H1 (cell line): ENCODE results near the gene GPR137. TPM values are rescaled to one million over a fixed set of nuclear protein-coding genes. Genes with fewer than 3 reads are reported as not detected.
A peak's percentile ranks its signal among the peaks of the same experiment; 100 is the strongest.

Source experiments
- CTCF ChIA-PET: fragments of 300-600 bp; sonication (Branson Sonifier 250); formaldehyde crosslinking; loops from one replicate; lab custom pipeline; 2021; ENCODE audit not compliant: partially characterized antibody; lab: Charles Lee
- POLR2A ChIA-PET: fragments of 300-600 bp; sonication (Branson Sonifier 250); formaldehyde crosslinking; loops from one replicate; lab custom pipeline; 2021; ENCODE audit warnings: inconsistent platforms; ENCODE audit not compliant: partially characterized antibody; lab: Charles Lee
- DNase-seq, 2 experiments: peaks; one replicate each; pipeline versions ENCODE4 v3.0.0 to v3.0.0-alpha.2; 2010 to 2022; ENCODE audit warnings: low spot score in 2 of 2, low read depth in 1 of 2, mixed read lengths in 1 of 2
- FAIRE-seq: peaks from 2 replicates; lab custom pipeline; 2011; peaks lifted over from hg19 to GRCh38; lab: Jason Lieb, UNC
- H2AFZ ChIP-seq: 2 replicates; pipeline ENCODE4 v1.8.1; 2012; ENCODE audit warnings: low read length, inconsistent platforms
- H2AK5ac ChIP-seq: 2 replicates; pipeline ENCODE4 v1.6.1; 2013; ENCODE audit warnings: low read depth, low read length
- H2BK120ac ChIP-seq: replicated peaks from 2 replicates; pipeline ENCODE3; 2013; ENCODE audit warnings: low read depth, low read length, inconsistent platforms
- H2BK12ac ChIP-seq: 2 replicates; pipeline ENCODE4 v1.6.1; 2013; ENCODE audit warnings: low read depth, low read length
- H2BK15ac ChIP-seq: 2 replicates; pipeline ENCODE4 v1.6.1; 2013; ENCODE audit warnings: low read length
- H2BK20ac ChIP-seq: 2 replicates; pipeline ENCODE4 v1.6.1; 2013; ENCODE audit warnings: low read length
- H2BK5ac ChIP-seq: 2 replicates; pipeline ENCODE4 v1.6.1; 2013; ENCODE audit warnings: low read depth, low read length
- H3K14ac ChIP-seq: 2 replicates; pipeline ENCODE4 v1.6.1; 2013; ENCODE audit warnings: inconsistent platforms; ENCODE audit not compliant: insufficient read length
- H3K18ac ChIP-seq: 2 replicates; pipeline ENCODE4 v1.6.1; 2013; ENCODE audit warnings: low read length; ENCODE audit errors: extremely low read depth
- H3K23ac ChIP-seq: 2 replicates; pipeline ENCODE4 v1.6.1; 2013; ENCODE audit warnings: inconsistent platforms; ENCODE audit not compliant: insufficient read length
- H3K23me2 ChIP-seq: 2 replicates; pipeline ENCODE4 v1.6.1; 2013; ENCODE audit warnings: low read depth, low read length
- H3K27ac ChIP-seq: 2 replicates; pipeline ENCODE4 v1.6.1; 2011; ENCODE audit warnings: low read depth, low read length, inconsistent platforms
- H3K27me3 ChIP-seq, 4 experiments: replicated peaks in 1 of 4; 1 replicate in 1 of 4; 2 replicates in 3 of 4; pipeline versions ENCODE4 v1.6.1 to v1.8.1; 2011 to 2013; ENCODE audit warnings: low read length in 3 of 4, mild to moderate bottlenecking in 3 of 4, inconsistent platforms in 2 of 4, mixed read lengths in 2 of 4, moderate library complexity in 1 of 4; ENCODE audit not compliant: control insufficient read depth in 3 of 4, insufficient read depth in 3 of 4; ENCODE audit errors: extremely low read depth in 1 of 4
- H3K36me3 ChIP-seq, 4 experiments: 2 replicates each; pipeline versions ENCODE4 v1.6.1 to v1.8.1; 2011 to 2013; ENCODE audit warnings: mild to moderate bottlenecking in 4 of 4, low read length in 3 of 4, moderate library complexity in 2 of 4, control low read depth in 1 of 4, inconsistent platforms in 1 of 4; ENCODE audit not compliant: insufficient read depth in 4 of 4, control insufficient read depth in 2 of 4
- H3K4ac ChIP-seq: replicated peaks from 2 replicates; pipeline ENCODE3; 2013; ENCODE audit warnings: low read length, low read depth, mixed read lengths, inconsistent platforms; ENCODE audit not compliant: insufficient read length
- H3K4me1 ChIP-seq, 4 experiments: replicated peaks in 1 of 4; 1 replicate in 1 of 4; 2 replicates in 3 of 4; pipeline versions ENCODE4 v1.6.1 to v1.8.1; 2011 to 2013; ENCODE audit warnings: low read length in 3 of 4, inconsistent platforms in 2 of 4, mixed read lengths in 1 of 4; ENCODE audit not compliant: insufficient read depth in 4 of 4, control insufficient read depth in 3 of 4
- H3K4me2 ChIP-seq, 2 experiments: 2 replicates each; pipeline versions ENCODE4 v1.6.1 to v1.8.1; 2011 to 2013; ENCODE audit warnings: low read depth in 2 of 2, low read length in 2 of 2, control low read depth in 1 of 2, inconsistent platforms in 1 of 2, mild to moderate bottlenecking in 1 of 2; ENCODE audit not compliant: insufficient read depth in 1 of 2
- H3K4me3 ChIP-seq, 4 experiments: fragments of 200-600, 300-600 bp in 1 of 4; sonication (generic), shearing (Covaris generic), sonication (Bioruptor Twin) in 1 of 4; 2 replicates each; pipeline versions ENCODE4 v1.5.1 to v1.8.1; 2011 to 2016; ENCODE audit warnings: low read length in 4 of 4, low read depth in 3 of 4, control low read depth in 2 of 4, inconsistent platforms in 2 of 4, mild to moderate bottlenecking in 2 of 4, mixed read lengths in 1 of 4, moderate library complexity in 1 of 4; ENCODE audit not compliant: insufficient read depth in 2 of 4; ENCODE audit errors: extremely low read depth in 1 of 4
- H3K56ac ChIP-seq: replicated peaks from 2 replicates; pipeline ENCODE3; 2013; ENCODE audit warnings: low read depth, mild to moderate bottlenecking, mixed read lengths, low read length, inconsistent platforms; ENCODE audit not compliant: insufficient read length
- H3K79me1 ChIP-seq: 2 replicates; pipeline ENCODE4 v1.6.1; 2013; ENCODE audit warnings: low read depth, low read length, control low read depth
- H3K79me2 ChIP-seq, 2 experiments: 2 replicates each; pipeline versions ENCODE4 v1.6.1 to v1.8.1; 2012 to 2013; ENCODE audit warnings: low read length in 2 of 2, mild to moderate bottlenecking in 2 of 2, inconsistent platforms in 1 of 2; ENCODE audit not compliant: insufficient read depth in 2 of 2, control insufficient read depth in 1 of 2
- H3K9ac ChIP-seq, 4 experiments: replicated peaks in 1 of 4; 1 replicate in 1 of 4; 2 replicates in 3 of 4; pipeline versions ENCODE4 v1.6.1 to v1.8.1; 2011 to 2013; ENCODE audit warnings: low read depth in 3 of 4, low read length in 3 of 4, control low read depth in 2 of 4, mild to moderate bottlenecking in 2 of 4, moderate library complexity in 2 of 4, inconsistent platforms in 1 of 4; ENCODE audit errors: extremely low read depth in 1 of 4
- H3K9me3 ChIP-seq, 2 experiments: 2 replicates each; pipeline versions ENCODE4 v1.6.1 to v1.8.1; 2012 to 2013; ENCODE audit warnings: mild to moderate bottlenecking in 2 of 2, moderate library complexity in 2 of 2, control low read depth in 1 of 2, inconsistent platforms in 1 of 2, low read depth in 1 of 2, low read length in 1 of 2, mixed read lengths in 1 of 2; ENCODE audit not compliant: insufficient read depth in 2 of 2
- H4K20me1 ChIP-seq, 2 experiments: replicated peaks in 1 of 2; 2 replicates each; pipeline versions ENCODE3 to v1.8.1; 2011 to 2013; ENCODE audit warnings: inconsistent platforms in 2 of 2, low read length in 2 of 2, mild to moderate bottlenecking in 1 of 2; ENCODE audit not compliant: insufficient read depth in 2 of 2, control insufficient read depth in 1 of 2
- H4K5ac ChIP-seq: 2 replicates; pipeline ENCODE4 v1.6.1; 2013; ENCODE audit warnings: low read length, low read depth, mixed read lengths, inconsistent platforms; ENCODE audit not compliant: insufficient read length
- H4K8ac ChIP-seq: 2 replicates; pipeline ENCODE4 v1.8.0; 2013; ENCODE audit warnings: mild to moderate bottlenecking, moderate library complexity, low read length, inconsistent platforms; ENCODE audit not compliant: insufficient read depth; ENCODE audit errors: extremely low read depth
- H4K91ac ChIP-seq: replicated peaks from 2 replicates; pipeline ENCODE3; 2013; ENCODE audit warnings: low read length, mixed read lengths, inconsistent platforms; ENCODE audit not compliant: insufficient read length
- CREB1 ChIP-seq: IDR thresholded peaks from 2 replicates; pipeline ENCODE4 v1.6.1; 2012; ENCODE audit warnings: inconsistent platforms
- CTCF ChIP-seq, 3 experiments: IDR thresholded peaks; 1 replicate in 2 of 3; 2 replicates in 1 of 3; pipeline versions ENCODE4 v1.5.1 to v1.6.1; 2011; ENCODE audit warnings: low read length in 3 of 3, mild to moderate bottlenecking in 3 of 3, inconsistent platforms in 2 of 3, low read depth in 1 of 3, moderate library complexity in 1 of 3; ENCODE audit not compliant: insufficient read depth in 1 of 3; ENCODE audit errors: control extremely low read depth in 1 of 3
- EP300 ChIP-seq, 2 experiments: IDR thresholded peaks; 1 replicate in 1 of 2; 2 replicates in 1 of 2; pipeline ENCODE4 v1.6.1; 2011 to 2012; ENCODE audit warnings: low read depth in 2 of 2, low read length in 2 of 2, mild to moderate bottlenecking in 2 of 2, borderline replicate concordance in 1 of 2, inconsistent platforms in 1 of 2, moderate library complexity in 1 of 2
- HDAC6 ChIP-seq: IDR thresholded peaks from one replicate; pipeline ENCODE4 v1.7.1; 2012; ENCODE audit warnings: low read depth, mild to moderate bottlenecking, inconsistent platforms, low read length, moderate library complexity
- RAD21 ChIP-seq, 2 experiments: IDR thresholded peaks in 1 of 2; conservative IDR thresholded peaks in 1 of 2; 2 replicates each; pipeline ENCODE4 v1.6.1; 2011; ENCODE audit warnings: low read depth in 2 of 2, low read length in 2 of 2, improper control_type of control experiment in 1 of 2, inconsistent platforms in 1 of 2, mild to moderate bottlenecking in 1 of 2, moderate library complexity in 1 of 2
- RFX5 ChIP-seq: IDR thresholded peaks from 2 replicates; pipeline ENCODE4 v1.6.1; 2011; ENCODE audit warnings: low read depth, low read length, improper control_type of control experiment, borderline replicate concordance
- RXRA ChIP-seq: IDR thresholded peaks from 2 replicates; pipeline ENCODE4 v1.6.1; 2011; ENCODE audit warnings: low read depth, mild to moderate bottlenecking, low read length, moderate library complexity; ENCODE audit not compliant: insufficient read depth
- SP1 ChIP-seq: IDR thresholded peaks from 2 replicates; pipeline ENCODE4 v1.6.1; 2011; ENCODE audit warnings: low read depth, low read length
- SRF ChIP-seq: IDR thresholded peaks from 2 replicates; pipeline ENCODE4 v1.6.1; 2011; ENCODE audit warnings: mild to moderate bottlenecking, low read depth, low read length, moderate library complexity
- TBP ChIP-seq: IDR thresholded peaks from 2 replicates; pipeline ENCODE4 v1.6.1; 2011; ENCODE audit warnings: low read depth, low read length, improper control_type of control experiment
- WGBS, 2 experiments: shearing (Covaris generic) in 1 of 2; methylation state at CpG; one replicate each; pipeline versions ENCODE4 v1.1.6 to v1.1.7; 2013 to 2015; ENCODE audit warnings: low lambda C conversion rate in 2 of 2, mixed read lengths in 2 of 2, inconsistent platforms in 1 of 2, low coverage in 1 of 2, missing lambda C conversion rate in 1 of 2; ENCODE audit not compliant: insufficient replicate concordance in 2 of 2, insufficient coverage in 1 of 2, insufficient read length in 1 of 2; ENCODE audit errors: extremely low coverage in 1 of 2, missing lambda C conversion rate in 1 of 2; 5-methylcytosine and 5-hydroxymethylcytosine counted together
- polyA plus RNA-seq, 7 experiments: library from polyadenylated mRNA; depleted of rRNA in 3 of 7; stranded (reverse) in 5 of 7; unstranded in 2 of 7; fragments of >200 nt in 5 of 7; fragments of 200-250 nt in 2 of 7; gene quantifications; 1 replicate in 5 of 7; 2 replicates in 1 of 7; 4 replicates in 1 of 7; pipeline versions ENCODE4 v1.2.1 to v1.2.3, GENCODE V29; 2011 to 2013; ENCODE audit warnings: missing spikeins in 2 of 7, mixed read lengths in 2 of 7
- total RNA-seq: library from RNA; stranded (reverse); fragmentation: NEBNext Ultra II Directional; extraction: Animal tissue kit (Norgen Biotek cat#: 25700); gene quantifications from 2 replicates; pipeline ENCODE4 v1.2.1, GENCODE V29; 2021

GPR137 gene
- total and polyA plus RNA-seq, 2 of the 8 experiments (the other 6 are each of a cell fraction or from before 2014, with no cell fraction given): 36.2 to 37.8 TPM

- H2AFZ ChIP-seq: no peak overlapping the region
- no peaks in the 10 kb centered on the region for H3K9me3 ChIP-seq
- H4K8ac ChIP-seq: no peak overlapping the region
- no peak overlapping the region for H3K56ac ChIP-seq
- H4K91ac ChIP-seq: no peak overlapping the region
- FAIRE-seq: no peak
- H3K27me3 ChIP-seq: no peaks in the 10 kb centered on the region
- H4K5ac ChIP-seq: no peak overlapping the region
- no peak overlapping the region for H3K27ac ChIP-seq
- H4K20me1 ChIP-seq: peaks cover 0 to 2% of the 10 kb centered on the region in 2 experiments
- H3K14ac ChIP-seq: no peak overlapping the region
- no peak for DNase-seq
- H3K23ac ChIP-seq: no peak overlapping the region
- WGBS, 2 experiments: 89% methylated on average over 11 of the region's 11 CpGs; no CpG with 5 or more reads in 1 of the 2 experiments
- no peak overlapping the region; the same call in 1 of the 2 replicates for H2AK5ac ChIP-seq
- H3K4me3 ChIP-seq: no peak overlapping the region
- 0 out of 2 replicates have a peak overlapping the region, but pooled peaks have one; percentile 86 for H2BK20ac ChIP-seq
- no peaks in the 10 kb centered on the region for H3K79me1 ChIP-seq
- POLR2A ChIA-PET: interaction anchor here (0.7 to 7.3 kb wide), 9 partner anchors 9 to 1666 kb away, joined by 3 to 61 read pairs (median 3); partner anchors contain the start of genes C11orf98, CCDC88B, CSKMT and ESRRA
- peak overlapping the region; percentile 88; the same call in 1 of the 2 replicates for H2BK15ac ChIP-seq
- H3K4ac ChIP-seq: peak overlapping the region; percentile 13
- H3K9ac ChIP-seq: no peak overlapping the region
- peak overlapping the region; percentile 94; the same call in 1 of the 2 replicates for H2BK12ac ChIP-seq
- H3K18ac ChIP-seq: no peak overlapping the region
- CTCF ChIA-PET: interaction anchor here (0.7 to 37.6 kb wide), 8 partner anchors 8 to 296 kb away, joined by 3 to 614 read pairs (median 4); partner anchors contain the start of genes CATSPERZ, CCDC88B, ESRRA and PRDX5
- H3K4me1 ChIP-seq: peaks cover 0 to 9% (median 4%) of the 10 kb centered on the region in 4 experiments; a peak in 6 of 7 replicates
- H2BK120ac ChIP-seq: no peak overlapping the region
- 0 out of 2 replicates have a peak overlapping the region, but pooled peaks have one; percentile 12 for H2BK5ac ChIP-seq
- peaks cover 2% of the 10 kb centered on the region; the same call in 1 of the 2 replicates for H3K23me2 ChIP-seq
- no peaks in the 10 kb centered on the region for H3K36me3 ChIP-seq
- H3K79me2 ChIP-seq: no peaks in the 10 kb centered on the region
- no peak overlapping the region for H3K4me2 ChIP-seq
- TF ChIP-seq SP1 (no peak), TBP (no peak), RAD21 (IDR thresholded peaks at IDR 0.05 in 1 of 2, conservative IDR thresholded peaks at IDR 0.05 in 1 of 2; ENCODE audit: low read depth in 2 of 2, low read length in 2 of 2) (no peak), CREB1 (no peak), RFX5 (no peak), EP300 (IDR thresholded peaks at IDR 0.05; ENCODE audit: borderline replicate concordance in 1 of 2, low read depth in 2 of 2, low read length in 2 of 2) (no peak), CTCF (IDR thresholded peaks at IDR 0.05; ENCODE audit: control extremely low read depth in 1 of 3, insufficient read depth in 1 of 3, low read depth in 1 of 3, low read length in 3 of 3) (no peak), RXRA (no peak), SRF (no peak), HDAC6 (no peak)
Measured at GRCh38 chr11:64330888-64331287, 45.2 kb downstream of the GPR137 start.
